Astrocyte (in vitro differentiated cells and primary cell): Measurements from ENCODE around the gene PARD3B. TPM values are rescaled to one million over a fixed set of nuclear protein-coding genes. Genes with fewer than 3 reads are reported as not detected.

Experiments
- DNase-seq: peaks from one replicate; pipeline ENCODE4 v3.0.0-alpha.2; 2010; ENCODE audit warnings: low read depth
- FAIRE-seq: peaks from 2 replicates; lab custom pipeline; 2011; peaks lifted over from hg19 to GRCh38; lab: Jason Lieb, UNC
- H2AFZ ChIP-seq: 2 replicates; pipeline ENCODE4 v1.6.0; 2012; ENCODE audit warnings: low read depth, low read length, inconsistent platforms
- H3K27ac ChIP-seq: 2 replicates; pipeline ENCODE4 v1.5.1; 2011; ENCODE audit warnings: low read depth, low read length, inconsistent platforms
- H3K27me3 ChIP-seq: 2 replicates; pipeline ENCODE4 v1.6.0; 2011; ENCODE audit warnings: low read length, inconsistent platforms; ENCODE audit not compliant: insufficient read depth
- H3K36me3 ChIP-seq: 2 replicates; pipeline ENCODE4 v1.5.1; 2011; ENCODE audit warnings: low read length, inconsistent platforms; ENCODE audit not compliant: insufficient read depth
- H3K4me1 ChIP-seq: 2 replicates; pipeline ENCODE4 v1.5.1; 2011; ENCODE audit warnings: low read length, inconsistent platforms; ENCODE audit not compliant: insufficient read depth
- H3K4me2 ChIP-seq: 2 replicates; pipeline ENCODE4 v1.6.0; 2012; ENCODE audit warnings: low read length, inconsistent platforms
- H3K4me3 ChIP-seq: 2 replicates; pipeline ENCODE4 v1.5.1; 2011; ENCODE audit warnings: low read depth, mild to moderate bottlenecking, low read length, inconsistent platforms; ENCODE audit not compliant: insufficient read depth
- H3K79me2 ChIP-seq: 2 replicates; pipeline ENCODE4 v1.6.0; 2012; ENCODE audit warnings: mild to moderate bottlenecking, low read length, inconsistent platforms; ENCODE audit not compliant: insufficient read depth
- H3K9ac ChIP-seq: 2 replicates; pipeline ENCODE4 v1.6.0; 2012; ENCODE audit warnings: mild to moderate bottlenecking, low read length, inconsistent platforms
- H3K9me3 ChIP-seq: 2 replicates; pipeline ENCODE4 v1.5.1; 2012; ENCODE audit warnings: low read depth, mild to moderate bottlenecking, low read length, inconsistent platforms; ENCODE audit not compliant: insufficient read depth
- H4K20me1 ChIP-seq: 2 replicates; pipeline ENCODE4 v1.6.0; 2012; ENCODE audit warnings: low read length, inconsistent platforms; ENCODE audit not compliant: insufficient read depth
- H3K27ac Mint-ChIP-seq: one replicate; pipeline ENCODE4 v1.8.0; 2021; ENCODE audit warnings: mild to moderate bottlenecking, mixed read lengths; ENCODE audit not compliant: unreplicated experiment
- H3K27me3 Mint-ChIP-seq: one replicate; pipeline ENCODE4 v1.8.0; 2021; ENCODE audit warnings: low read depth, mixed read lengths; ENCODE audit not compliant: unreplicated experiment
- H3K36me3 Mint-ChIP-seq: one replicate; pipeline ENCODE4 v1.8.0; 2021; ENCODE audit warnings: low read depth, mixed read lengths; ENCODE audit not compliant: unreplicated experiment
- H3K4me1 Mint-ChIP-seq: one replicate; pipeline ENCODE4 v1.8.0; 2021; ENCODE audit warnings: low read depth, mixed read lengths; ENCODE audit not compliant: unreplicated experiment
- H3K4me3 Mint-ChIP-seq: one replicate; pipeline ENCODE4 v1.8.0; 2021; ENCODE audit warnings: mild to moderate bottlenecking, moderate library complexity, mixed read lengths; ENCODE audit not compliant: unreplicated experiment
- H3K9me3 Mint-ChIP-seq: one replicate; pipeline ENCODE4 v1.8.0; 2021; ENCODE audit warnings: mild to moderate bottlenecking, mixed read lengths; ENCODE audit not compliant: unreplicated experiment
- EZH2 ChIP-seq: IDR thresholded peaks from 2 replicates; pipeline ENCODE4 v1.6.1; 2012; ENCODE audit warnings: mild to moderate bottlenecking, low read length, inconsistent platforms; ENCODE audit not compliant: insufficient read depth
- total RNA-seq: library from RNA; stranded (reverse); gene quantifications from 2 replicates; pipeline ENCODE4 v1.2.1, GENCODE V29; 2021
- TF ChIP-seq, protein P1 (sequence below): IDR thresholded peaks from 2 replicates; pipeline ENCODE4 v1.5.1; 2011; ENCODE audit warnings: low read depth, mild to moderate bottlenecking, inconsistent platforms, low read length, moderate library complexity; ENCODE audit not compliant: insufficient read depth

PARD3B gene
- total RNA-seq, 1 donor from 2014 or later, result 6.5 TPM

DNA sequence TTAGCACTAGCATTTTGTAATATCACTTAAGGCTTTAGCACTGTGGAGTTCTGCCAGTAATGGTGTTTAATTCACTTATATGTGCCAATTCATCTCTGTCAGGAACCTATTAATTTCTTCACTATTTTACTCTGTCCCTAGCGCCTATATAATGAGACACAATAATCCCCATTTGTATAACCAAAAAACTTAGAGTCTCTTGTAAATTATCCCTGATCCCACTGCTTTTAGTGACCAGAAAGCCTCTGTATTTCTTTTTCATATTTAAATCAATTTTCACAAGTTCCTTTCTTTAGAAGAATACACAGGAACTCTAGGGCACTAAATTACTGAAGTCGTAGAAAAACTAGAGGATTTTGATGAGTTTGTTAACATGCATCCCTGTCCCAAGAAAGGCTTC is 894.3 kb downstream of the PARD3B start:
- Mint-ChIP-seq H3K9me3 (no peaks in the 10 kb centered on the region), H3K4me1 (no peaks in the 10 kb centered on the region), H3K4me3 (no peak overlapping the region), H3K36me3 (no peaks in the 10 kb centered on the region), H3K27ac (no peak overlapping the region), H3K27me3 (no peaks in the 10 kb centered on the region)
- no peaks in the 10 kb centered on the region for H3K36me3 ChIP-seq
- H4K20me1 ChIP-seq, result no peaks in the 10 kb centered on the region
- H3K4me1 ChIP-seq, result no peaks in the 10 kb centered on the region
- no peaks in the 10 kb centered on the region for H3K79me2 ChIP-seq
- no peaks in the 10 kb centered on the region for H3K9me3 ChIP-seq
- FAIRE-seq (no peak), DNase-seq (no peak)
- no peak overlapping the region for H3K9ac ChIP-seq
- no peaks in the 10 kb centered on the region for H3K27me3 ChIP-seq
- no peak overlapping the region for H3K4me2 ChIP-seq
- no peak overlapping the region for H2AFZ ChIP-seq
- H3K4me3 ChIP-seq, result no peak overlapping the region
- no peak for TF ChIP-seq EZH2
- TF ChIP-seq, protein P1, sequence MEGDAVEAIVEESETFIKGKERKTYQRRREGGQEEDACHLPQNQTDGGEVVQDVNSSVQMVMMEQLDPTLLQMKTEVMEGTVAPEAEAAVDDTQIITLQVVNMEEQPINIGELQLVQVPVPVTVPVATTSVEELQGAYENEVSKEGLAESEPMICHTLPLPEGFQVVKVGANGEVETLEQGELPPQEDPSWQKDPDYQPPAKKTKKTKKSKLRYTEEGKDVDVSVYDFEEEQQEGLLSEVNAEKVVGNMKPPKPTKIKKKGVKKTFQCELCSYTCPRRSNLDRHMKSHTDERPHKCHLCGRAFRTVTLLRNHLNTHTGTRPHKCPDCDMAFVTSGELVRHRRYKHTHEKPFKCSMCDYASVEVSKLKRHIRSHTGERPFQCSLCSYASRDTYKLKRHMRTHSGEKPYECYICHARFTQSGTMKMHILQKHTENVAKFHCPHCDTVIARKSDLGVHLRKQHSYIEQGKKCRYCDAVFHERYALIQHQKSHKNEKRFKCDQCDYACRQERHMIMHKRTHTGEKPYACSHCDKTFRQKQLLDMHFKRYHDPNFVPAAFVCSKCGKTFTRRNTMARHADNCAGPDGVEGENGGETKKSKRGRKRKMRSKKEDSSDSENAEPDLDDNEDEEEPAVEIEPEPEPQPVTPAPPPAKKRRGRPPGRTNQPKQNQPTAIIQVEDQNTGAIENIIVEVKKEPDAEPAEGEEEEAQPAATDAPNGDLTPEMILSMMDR, result no peak
- H3K27ac ChIP-seq, result no peak overlapping the region

DNA sequence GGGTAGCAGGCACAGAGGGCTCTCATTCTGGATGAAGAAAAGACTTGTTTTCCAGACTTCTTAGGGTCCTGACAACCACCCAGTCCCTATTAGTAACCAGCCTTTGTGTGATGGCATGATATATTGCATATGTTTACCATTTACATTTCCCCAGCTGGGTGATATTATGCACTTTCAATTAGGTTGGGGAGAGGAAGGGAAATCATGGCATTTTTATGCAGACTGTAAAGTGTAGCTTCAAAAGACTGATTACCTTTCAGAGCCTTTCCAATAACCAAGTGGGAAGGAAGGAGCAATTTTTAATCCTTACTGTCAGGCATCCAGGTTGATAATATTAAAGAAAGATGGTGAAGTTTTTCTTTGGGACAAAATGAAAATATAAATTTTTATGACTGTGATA is 896.2 kb downstream of the PARD3B start:
- FAIRE-seq (no peak), DNase-seq (no peak)
- Mint-ChIP-seq H3K9me3 (no peaks in the 10 kb centered on the region), H3K4me3 (no peak overlapping the region), H3K27ac (no peak overlapping the region), H3K27me3 (no peaks in the 10 kb centered on the region), H3K36me3 (no peaks in the 10 kb centered on the region), H3K4me1 (no peaks in the 10 kb centered on the region)
- H3K27me3 ChIP-seq, result no peaks in the 10 kb centered on the region
- no peak overlapping the region for H3K4me2 ChIP-seq
- H3K4me1 ChIP-seq, result no peaks in the 10 kb centered on the region
- no peak overlapping the region for H3K27ac ChIP-seq
- H2AFZ ChIP-seq, result no peak overlapping the region
- no peaks in the 10 kb centered on the region for H3K9me3 ChIP-seq
- no peaks in the 10 kb centered on the region for H3K36me3 ChIP-seq
- no peak overlapping the region for H3K4me3 ChIP-seq
- no peak overlapping the region for H3K9ac ChIP-seq
- H3K79me2 ChIP-seq, result no peaks in the 10 kb centered on the region
- H4K20me1 ChIP-seq, result no peaks in the 10 kb centered on the region
- TF ChIP-seq, protein P1, result no peak
- TF ChIP-seq EZH2, result no peak

DNA sequence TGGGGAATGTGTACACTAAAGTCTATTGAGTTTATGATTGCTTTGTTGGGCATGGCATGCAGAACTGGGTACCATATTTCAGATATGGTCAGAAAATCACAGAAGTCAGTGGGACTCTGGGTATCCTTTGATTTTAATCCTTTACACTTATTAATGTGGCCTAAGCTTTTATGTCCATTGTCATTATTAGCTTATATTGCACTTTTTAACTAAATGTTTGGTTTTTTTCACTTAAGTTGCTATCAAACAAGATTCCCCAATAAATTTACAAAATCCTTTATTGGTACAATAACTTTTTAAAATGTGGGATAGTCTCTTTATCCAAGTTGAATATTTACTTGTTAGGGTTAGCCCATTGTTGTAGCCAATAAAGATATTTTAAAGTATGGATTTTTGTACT is 902.9 kb downstream of the PARD3B start:
- H3K9me3 ChIP-seq, result no peaks in the 10 kb centered on the region
- H3K27me3 ChIP-seq, result no peaks in the 10 kb centered on the region
- no peak overlapping the region for H3K4me3 ChIP-seq
- no peaks in the 10 kb centered on the region for H4K20me1 ChIP-seq
- no peaks in the 10 kb centered on the region for H3K4me1 ChIP-seq
- no peak for DNase-seq
- no peak overlapping the region for H2AFZ ChIP-seq
- no peak overlapping the region for H3K4me2 ChIP-seq
- no peaks in the 10 kb centered on the region for H3K9me3 Mint-ChIP-seq
- no peak overlapping the region for H3K27ac Mint-ChIP-seq
- no peak overlapping the region for H3K9ac ChIP-seq
- FAIRE-seq, result no peak
- no peak overlapping the region for H3K4me3 Mint-ChIP-seq
- no peak for TF ChIP-seq EZH2
- TF ChIP-seq, protein P1, result no peak
- no peaks in the 10 kb centered on the region for H3K36me3 ChIP-seq
- no peak overlapping the region for H3K27ac ChIP-seq
- H3K27me3 Mint-ChIP-seq, result no peaks in the 10 kb centered on the region
- H3K36me3 Mint-ChIP-seq, result no peaks in the 10 kb centered on the region
- no peaks in the 10 kb centered on the region for H3K79me2 ChIP-seq
- H3K4me1 Mint-ChIP-seq, result no peaks in the 10 kb centered on the region
